ENCODE results near the gene GPC3.

DNA sequence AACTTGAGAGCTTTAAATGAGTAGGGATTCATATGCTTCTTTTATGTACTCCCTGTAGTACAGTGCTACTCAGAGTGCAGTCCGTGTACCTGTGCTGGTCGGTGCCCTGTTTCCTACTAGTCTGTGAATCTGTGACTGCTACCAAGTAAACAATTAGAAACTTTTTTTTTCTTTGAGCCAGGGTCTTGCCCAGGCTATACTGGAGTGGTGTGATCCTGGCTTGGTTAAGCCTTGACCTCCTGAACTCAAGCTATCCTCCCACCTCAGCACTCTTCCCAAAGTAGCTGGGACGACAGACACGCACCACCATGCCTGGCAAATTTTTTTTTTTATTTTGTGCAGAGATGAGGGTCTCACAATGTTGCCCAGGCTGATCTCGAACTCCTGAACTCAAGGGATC is 6.4 kb upstream of the GPC3 start:
- TF ChIP-seq, protein P1, sequence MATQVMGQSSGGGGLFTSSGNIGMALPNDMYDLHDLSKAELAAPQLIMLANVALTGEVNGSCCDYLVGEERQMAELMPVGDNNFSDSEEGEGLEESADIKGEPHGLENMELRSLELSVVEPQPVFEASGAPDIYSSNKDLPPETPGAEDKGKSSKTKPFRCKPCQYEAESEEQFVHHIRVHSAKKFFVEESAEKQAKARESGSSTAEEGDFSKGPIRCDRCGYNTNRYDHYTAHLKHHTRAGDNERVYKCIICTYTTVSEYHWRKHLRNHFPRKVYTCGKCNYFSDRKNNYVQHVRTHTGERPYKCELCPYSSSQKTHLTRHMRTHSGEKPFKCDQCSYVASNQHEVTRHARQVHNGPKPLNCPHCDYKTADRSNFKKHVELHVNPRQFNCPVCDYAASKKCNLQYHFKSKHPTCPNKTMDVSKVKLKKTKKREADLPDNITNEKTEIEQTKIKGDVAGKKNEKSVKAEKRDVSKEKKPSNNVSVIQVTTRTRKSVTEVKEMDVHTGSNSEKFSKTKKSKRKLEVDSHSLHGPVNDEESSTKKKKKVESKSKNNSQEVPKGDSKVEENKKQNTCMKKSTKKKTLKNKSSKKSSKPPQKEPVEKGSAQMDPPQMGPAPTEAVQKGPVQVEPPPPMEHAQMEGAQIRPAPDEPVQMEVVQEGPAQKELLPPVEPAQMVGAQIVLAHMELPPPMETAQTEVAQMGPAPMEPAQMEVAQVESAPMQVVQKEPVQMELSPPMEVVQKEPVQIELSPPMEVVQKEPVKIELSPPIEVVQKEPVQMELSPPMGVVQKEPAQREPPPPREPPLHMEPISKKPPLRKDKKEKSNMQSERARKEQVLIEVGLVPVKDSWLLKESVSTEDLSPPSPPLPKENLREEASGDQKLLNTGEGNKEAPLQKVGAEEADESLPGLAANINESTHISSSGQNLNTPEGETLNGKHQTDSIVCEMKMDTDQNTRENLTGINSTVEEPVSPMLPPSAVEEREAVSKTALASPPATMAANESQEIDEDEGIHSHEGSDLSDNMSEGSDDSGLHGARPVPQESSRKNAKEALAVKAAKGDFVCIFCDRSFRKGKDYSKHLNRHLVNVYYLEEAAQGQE (IDR thresholded peaks at IDR 0.05; ENCODE audit: unreplicated experiment): no peak
- TF ChIP-seq, protein P2, sequence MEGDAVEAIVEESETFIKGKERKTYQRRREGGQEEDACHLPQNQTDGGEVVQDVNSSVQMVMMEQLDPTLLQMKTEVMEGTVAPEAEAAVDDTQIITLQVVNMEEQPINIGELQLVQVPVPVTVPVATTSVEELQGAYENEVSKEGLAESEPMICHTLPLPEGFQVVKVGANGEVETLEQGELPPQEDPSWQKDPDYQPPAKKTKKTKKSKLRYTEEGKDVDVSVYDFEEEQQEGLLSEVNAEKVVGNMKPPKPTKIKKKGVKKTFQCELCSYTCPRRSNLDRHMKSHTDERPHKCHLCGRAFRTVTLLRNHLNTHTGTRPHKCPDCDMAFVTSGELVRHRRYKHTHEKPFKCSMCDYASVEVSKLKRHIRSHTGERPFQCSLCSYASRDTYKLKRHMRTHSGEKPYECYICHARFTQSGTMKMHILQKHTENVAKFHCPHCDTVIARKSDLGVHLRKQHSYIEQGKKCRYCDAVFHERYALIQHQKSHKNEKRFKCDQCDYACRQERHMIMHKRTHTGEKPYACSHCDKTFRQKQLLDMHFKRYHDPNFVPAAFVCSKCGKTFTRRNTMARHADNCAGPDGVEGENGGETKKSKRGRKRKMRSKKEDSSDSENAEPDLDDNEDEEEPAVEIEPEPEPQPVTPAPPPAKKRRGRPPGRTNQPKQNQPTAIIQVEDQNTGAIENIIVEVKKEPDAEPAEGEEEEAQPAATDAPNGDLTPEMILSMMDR (conservative IDR thresholded peaks at IDR 0.05; ENCODE audit: low read depth in 2 of 2): no peak
- TF ChIP-seq POLR2AphosphoS5 (IDR thresholded peaks at IDR 0.05; ENCODE audit: low read depth) (no peak), EZH2 (IDR thresholded peaks at IDR 0.05; ENCODE audit: low read depth, unreplicated experiment) (no peak)

All from GM23338 (cell line).